Suppressor macrophage (primary cell): Measurements from ENCODE around the gene RHBDF1.
A peak's percentile ranks its signal among the peaks of the same experiment; 100 is the strongest.
"Not testable (repeated sequence)": the region's sequence is repeated elsewhere in the genome, so short reads cannot be mapped to it uniquely, and the experiment has no call there.

Source experiments
- DNase-seq, 4 experiments: peaks; one replicate each; pipeline ENCODE4 v3.0.0-alpha.2; 2020 to 2022

Gene RHBDF1

DNA sequence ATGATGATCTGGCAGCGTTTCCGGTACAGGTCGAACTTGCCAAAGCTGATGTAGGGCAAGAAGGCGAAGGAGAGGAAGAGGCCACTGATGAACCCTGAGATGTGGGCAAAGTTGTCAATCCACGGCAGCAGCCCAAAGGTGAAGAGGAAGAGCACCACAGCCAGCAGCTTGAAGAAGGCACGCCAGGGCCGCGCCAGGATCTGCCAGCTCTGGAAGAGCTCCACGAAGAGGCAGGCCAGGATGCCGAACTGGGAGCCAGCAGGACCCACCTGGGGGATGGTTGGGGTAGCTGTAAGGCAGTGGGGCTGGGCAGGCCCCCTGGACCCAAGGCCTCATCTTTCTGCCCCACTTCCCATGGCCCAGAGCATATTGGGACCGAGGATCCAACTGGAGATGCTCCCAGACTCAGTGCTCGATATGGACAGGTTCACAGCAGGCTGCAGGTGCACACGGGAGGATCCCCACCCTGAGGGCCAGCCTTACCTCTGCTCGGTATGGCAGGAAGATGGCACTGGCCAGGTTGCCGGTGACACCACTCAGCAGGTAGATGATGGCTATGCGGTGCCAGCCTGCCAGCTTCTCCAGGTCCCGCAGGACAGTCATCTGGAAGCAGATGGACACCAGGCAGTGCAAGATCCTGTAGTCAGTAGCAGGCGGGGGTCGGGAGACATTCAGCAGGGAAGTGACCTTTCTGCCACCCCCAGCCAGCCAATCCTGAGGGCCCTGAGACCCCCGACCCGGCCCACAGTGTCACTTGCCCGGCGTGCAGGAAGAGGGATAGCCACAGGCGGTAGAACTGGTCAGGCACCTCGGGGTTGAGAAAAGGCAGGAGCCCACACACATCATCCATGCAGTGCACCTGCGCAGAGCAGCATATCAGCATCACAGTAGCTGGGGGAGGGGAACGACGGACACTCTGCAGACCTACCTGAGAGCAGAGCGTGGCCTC, 13.7 kb downstream of the RHBDF1 start:
- DNase-seq = no peak

DNA sequence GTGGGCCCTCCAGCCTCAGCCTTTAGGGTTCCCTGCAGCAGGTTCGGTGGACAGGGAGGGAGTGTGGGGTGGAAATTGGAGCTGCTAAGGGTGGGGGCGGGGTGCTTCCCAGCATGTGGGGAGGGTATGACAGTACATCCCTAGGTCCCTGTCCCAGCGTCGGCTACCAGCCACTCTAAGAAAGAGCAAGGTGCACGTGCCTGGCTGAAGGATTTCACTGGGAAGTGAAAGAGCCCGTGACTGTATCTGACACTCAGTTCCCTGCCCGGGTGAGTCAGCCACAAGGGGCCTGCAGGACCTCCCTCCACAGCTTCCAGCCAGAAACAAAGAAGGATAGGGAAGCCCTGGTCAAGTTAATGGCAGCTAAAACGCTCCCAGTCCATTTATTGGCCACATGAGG, 14.7 kb downstream of the RHBDF1 start:
- peak; percentile 61 to 75 (median 74) for DNase-seq

- DNase-seq = no peak
Observed at GRCh38 chr16:56231-56927, 16.1 kb downstream of the RHBDF1 start.

DNA sequence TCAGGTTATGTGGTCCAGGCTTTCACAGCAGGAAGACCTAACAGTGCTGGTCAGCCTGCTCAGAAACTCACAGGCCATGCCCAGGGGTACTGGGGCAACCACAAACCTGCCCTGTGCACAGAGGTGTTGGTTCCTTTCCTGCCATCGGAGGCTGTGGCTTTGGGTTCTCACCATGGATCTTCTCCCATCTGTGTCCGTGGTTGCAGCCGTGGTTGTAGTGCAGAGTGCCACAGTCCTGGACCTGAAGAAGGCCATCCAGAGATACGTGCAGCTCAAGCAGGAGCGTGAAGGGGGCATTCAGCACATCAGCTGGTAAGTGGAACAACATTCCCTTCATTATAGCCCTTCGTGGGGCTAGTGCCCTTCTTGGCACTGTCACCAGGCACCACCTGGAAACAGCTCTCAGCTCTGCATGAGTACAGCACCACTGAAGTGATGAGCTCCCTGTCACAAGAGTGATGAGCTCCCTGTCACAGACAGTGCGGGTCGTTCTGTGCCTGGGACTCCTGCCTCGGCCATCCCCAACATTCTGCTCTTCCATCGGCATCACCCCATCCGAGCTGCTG, 16.8 kb downstream of the RHBDF1 start:
- no peak for DNase-seq

DNA sequence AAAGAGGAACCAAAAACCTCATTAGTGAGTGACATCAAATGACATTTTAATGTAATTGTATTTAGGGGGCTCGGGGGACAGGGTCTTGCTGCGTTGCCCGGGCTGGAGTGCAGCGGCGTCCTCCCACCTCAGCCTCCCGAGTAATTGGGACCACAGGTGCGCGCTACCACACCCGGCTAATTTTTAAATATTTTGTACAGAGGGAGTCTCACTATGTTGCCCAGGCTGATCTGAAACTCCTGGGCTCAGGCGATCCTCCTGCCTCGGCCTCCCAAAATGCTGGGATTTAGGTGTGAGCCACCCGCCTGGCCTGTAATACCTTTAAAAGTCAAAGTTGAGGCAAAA, 18.2 kb downstream of the RHBDF1 start:
- DNase-seq = no peak

- DNase-seq = peak; percentile 98 to 99 (median 99)
Observed at GRCh38 chr16:53346-54236, 18.8 kb downstream of the RHBDF1 start, which contains the start of the genes POLR3K and SNRNP25. POLR3K (minus strand) TSS chr16:53608; CDS start chr16:53586, 22 bp downstream. SNRNP25 (plus strand) TSS chr16:53828; CDS start chr16:54017, 189 bp downstream.

- no peak for DNase-seq
Observed at GRCh38 chr16:50769-51591, 21.5 kb downstream of the RHBDF1 start.

GRCh38 chr16:47234-47633, 25.2 kb downstream of the RHBDF1 start:
- DNase-seq = no peak

- not testable (repeated sequence) for DNase-seq
Observed at GRCh38 chr16:46510-46909, 25.9 kb downstream of the RHBDF1 start.

- DNase-seq = no peak
Observed at GRCh38 chr16:45454-45853, 27.0 kb downstream of the RHBDF1 start.

DNA sequence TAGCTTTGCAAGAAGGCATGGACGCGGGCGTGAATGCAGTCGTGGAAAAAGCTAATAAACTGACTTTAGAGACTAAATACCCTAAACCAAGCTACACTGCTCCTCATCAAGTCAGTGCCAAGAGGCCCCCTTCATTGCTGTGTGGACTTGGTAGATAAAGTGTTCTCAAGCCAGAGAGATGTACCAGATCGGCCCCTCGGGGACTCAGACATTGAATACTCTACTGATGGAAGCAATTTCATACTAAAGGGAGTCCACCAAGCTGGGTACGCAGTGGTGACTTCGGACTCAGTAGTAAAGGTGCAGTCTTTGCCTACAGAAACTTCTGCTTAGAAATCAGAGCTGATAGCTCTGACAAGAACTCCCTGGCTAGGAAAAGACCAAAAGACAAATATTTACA, 27.8 kb downstream of the RHBDF1 start:
- no peak for DNase-seq

GRCh38 chr16:43294-43693, 29.1 kb downstream of the RHBDF1 start:
- no peak for DNase-seq

DNA sequence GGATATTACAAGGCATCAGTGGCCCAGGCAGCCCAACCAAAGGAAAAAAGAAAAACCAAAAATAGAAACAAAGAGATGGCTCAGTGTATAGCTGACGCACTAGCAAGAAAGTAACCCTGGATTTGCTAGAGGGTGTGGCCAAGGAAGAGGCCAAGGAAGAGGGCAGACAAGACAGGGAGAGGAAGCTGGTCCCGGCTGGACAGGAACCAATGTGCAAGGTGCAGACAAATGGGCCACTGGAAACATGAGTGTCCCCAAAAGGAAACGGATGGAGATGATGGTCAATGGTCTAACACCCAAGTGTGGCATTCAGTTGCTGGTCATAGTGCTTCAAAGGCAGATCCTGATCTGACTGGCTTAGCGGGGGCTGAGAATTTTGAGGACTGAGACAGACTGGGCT, 29.7 kb downstream of the RHBDF1 start:
- no peak for DNase-seq

DNA sequence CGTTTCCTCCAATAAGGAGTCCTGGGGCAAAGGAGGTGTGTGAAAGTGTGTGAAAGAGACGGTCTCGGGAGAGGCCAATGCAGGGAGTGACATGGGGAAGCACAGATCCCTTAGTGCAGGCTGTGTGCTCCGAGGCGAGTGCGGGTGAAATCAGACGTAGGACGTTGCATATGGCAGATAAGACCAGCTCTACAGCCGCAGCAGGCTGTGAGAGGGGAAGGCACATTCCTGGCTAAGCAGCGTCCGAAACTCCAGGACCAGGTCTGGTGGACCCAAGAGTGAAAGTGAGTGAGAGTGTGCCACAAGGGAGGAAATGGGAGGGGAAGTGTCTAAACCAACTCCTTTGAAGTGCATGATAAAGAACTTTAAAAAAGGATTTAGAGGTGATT, 30.4 kb downstream of the RHBDF1 start:
- no peak for DNase-seq

DNA sequence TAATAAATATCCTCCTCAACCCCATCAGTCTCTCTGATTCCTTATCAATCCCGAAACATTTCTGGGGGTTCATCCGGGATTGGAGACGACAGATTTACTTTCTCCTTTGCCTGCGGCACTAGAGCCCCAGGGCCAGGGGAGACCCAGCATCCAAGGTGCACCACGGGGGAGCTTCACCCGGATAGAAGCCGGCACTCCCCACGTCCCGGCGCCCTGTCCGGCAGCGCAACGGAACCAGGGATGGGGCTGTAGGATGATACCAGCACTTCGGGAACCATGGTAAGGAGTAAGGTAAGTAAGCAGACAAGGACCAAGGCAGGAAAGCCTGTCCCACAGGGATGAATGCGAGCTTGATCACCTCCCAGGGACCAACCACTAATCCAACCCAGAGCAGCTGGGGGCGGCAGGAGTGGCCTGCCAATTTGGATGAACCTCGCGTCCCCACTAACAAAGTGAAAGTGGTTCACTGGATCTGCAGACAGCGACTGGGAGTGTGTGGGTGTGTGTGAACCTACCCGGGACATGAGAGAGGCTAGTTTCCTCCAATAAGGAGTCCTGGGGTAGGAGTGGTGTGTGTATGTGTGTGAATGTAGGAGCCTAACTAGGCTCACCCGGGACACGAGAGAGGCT, 30.9 kb downstream of the RHBDF1 start:
- no peak for DNase-seq

- DNase-seq = peak in 2 of 4 experiments; percentile 37 to 55
Observed at GRCh38 chr16:38941-39892, 33.2 kb downstream of the RHBDF1 start.

DNA sequence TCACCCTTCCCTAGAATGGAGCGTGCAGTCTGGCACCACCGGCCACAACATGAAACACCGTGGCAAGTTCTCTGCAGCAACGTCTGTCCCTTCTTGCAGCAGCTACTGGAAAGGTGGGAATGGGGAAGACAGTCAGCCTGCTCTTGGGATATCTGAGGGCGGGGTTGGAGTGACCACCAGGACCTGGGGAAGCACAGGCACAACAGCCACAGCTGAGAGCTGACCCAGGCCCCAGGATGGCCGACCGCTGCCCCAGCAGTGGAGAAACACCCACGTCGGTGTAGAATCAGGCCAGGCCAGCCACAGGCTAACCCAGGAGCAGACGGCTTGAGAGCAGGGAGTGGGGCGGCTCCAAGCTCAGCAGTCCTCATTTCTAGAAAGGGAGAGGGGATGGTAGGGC, 34.2 kb downstream of the RHBDF1 start:
- DNase-seq = not testable (repeated sequence)

DNA sequence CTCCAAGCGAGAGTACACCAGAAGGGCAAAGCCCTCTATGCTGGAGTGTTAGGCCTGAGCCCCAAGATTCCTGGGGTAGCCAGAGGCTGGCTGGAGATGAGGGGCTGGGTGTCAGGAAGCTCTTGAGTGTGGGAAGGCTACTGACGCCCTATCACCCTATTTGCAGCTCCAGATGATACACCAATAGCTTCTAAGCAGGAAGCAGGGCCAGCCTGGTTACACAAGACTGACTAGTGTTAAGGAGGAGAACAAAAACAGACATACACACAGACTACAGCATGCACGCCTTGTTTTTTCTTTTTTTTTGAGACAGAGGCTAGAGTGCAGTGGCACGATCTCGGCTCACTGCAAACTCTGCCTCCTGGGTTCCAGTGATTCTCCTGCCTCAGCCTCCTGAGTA, 34.9 kb downstream of the RHBDF1 start:
- DNase-seq = peak; percentile 60 to 78 (median 76)

GRCh38 chr16:36336-36984, 36.0 kb downstream of the RHBDF1 start:
- DNase-seq = no peak
